GM20000 (cell line): Measurements from ENCODE around the gene ANKH.

Experiments
- DNase-seq: peaks from one replicate; pipeline ENCODE4 v3.0.0; 2012; ENCODE audit warnings: low spot score
- CTCF ChIP-seq: IDR thresholded peaks from 2 replicates; pipeline ENCODE4 v1.5.1; 2012; ENCODE audit warnings: mild to moderate bottlenecking, control low read depth; ENCODE audit errors: extremely low read depth, missing control alignments

Gene ANKH

GRCh38 chr5:14900693-14901461 lies 29.3 kb upstream of the ANKH start:
- no peak for DNase-seq
- TF ChIP-seq CTCF, result no peak

GRCh38 chr5:14896131-14896530 lies 24.6 kb upstream of the ANKH start:
- no peak for TF ChIP-seq CTCF
- DNase-seq, result no peak

- no peak for DNase-seq
- TF ChIP-seq CTCF, result no peak
Observed at GRCh38 chr5:14895301-14895700, 23.7 kb upstream of the ANKH start.

- no peak for TF ChIP-seq CTCF
- DNase-seq, result no peak
Observed at GRCh38 chr5:14894748-14895147, 23.2 kb upstream of the ANKH start.

GRCh38 chr5:14893381-14893780 lies 21.8 kb upstream of the ANKH start:
- TF ChIP-seq CTCF, result no peak
- DNase-seq, result no peak

- no peak for DNase-seq
- TF ChIP-seq CTCF, result no peak
Observed at GRCh38 chr5:14890846-14891245, 19.3 kb upstream of the ANKH start.

- no peak for DNase-seq
- TF ChIP-seq CTCF, result no peak
Observed at GRCh38 chr5:14884062-14884612, 12.6 kb upstream of the ANKH start.
